ENCODE results near the gene LRRC23. TPM values are rescaled to one million over a fixed set of nuclear protein-coding genes. Genes with fewer than 3 reads are reported as not detected.

LRRC23 gene
- total and polyA plus RNA-seq, 2 of the 4 experiments (the other 2 are of a cell fraction), result 11.1 to 11.4 TPM

GRCh38 chr12:6932766-6933165, 28.1 kb downstream of the LRRC23 start:
- peaks cover 62% of the 10 kb centered on the region for H4K20me1 ChIP-seq (ENCODE audit: insufficient read depth, low read length)
- H2AK9ac ChIP-seq (replicated peaks; ENCODE audit: low read depth, low read length, poor library complexity), result no peak overlapping the region
- ChIA-PET POLR2A (ENCODE audit: unreplicated experiment) (no interaction called here), CTCF (no interaction called here)
- no TSS peak for BruUV-seq (replicated peaks)
- H3K56ac ChIP-seq (ENCODE audit: extremely low read depth, insufficient read depth, low read length), result no peak overlapping the region
- no peak overlapping the region for H2BK120ac ChIP-seq (ENCODE audit: low read depth, low read length)
- peaks cover 14% of the 10 kb centered on the region for H3K4me1 ChIP-seq (ENCODE audit: control insufficient read depth, insufficient read depth, low read length)
- no peak for DNase-seq
- dilution Hi-C loops (cut with HindIII; ENCODE audit: low sequenced_read_pairs, unreplicated experiment) (no loop called here), in situ Hi-C loops (cut with MboI; ENCODE audit: low sequenced_read_pairs) (no loop called here), intact Hi-C loops (cut with micrococcal nuclease) (no loop called here)
- H3K27me3 ChIP-seq (ENCODE audit: control insufficient read depth, insufficient read depth, low read length), result no peaks in the 10 kb centered on the region
- H3K18ac ChIP-seq (ENCODE audit: low read depth, low read length), result no peak overlapping the region
- no peak overlapping the region for H2BK20ac ChIP-seq (ENCODE audit: low read depth, low read length)
- WGBS, 2 experiments (ENCODE audit: extremely low coverage in 2 of 2, insufficient read length in 1 of 2), result no CpG with 5 or more reads among the region's 1 CpG
- no peak overlapping the region for H3K4me2 ChIP-seq (ENCODE audit: low read depth, low read length)
- H3K14ac ChIP-seq (replicated peaks; ENCODE audit: low read depth, low read length), result no peak overlapping the region
- peaks cover 4 to 59% of the 10 kb centered on the region in 2 experiments; a peak in 3 of 4 replicates for H3K79me1 ChIP-seq (ENCODE audit: low read depth in 1 of 2, low read length in 2 of 2)
- H3K9me1 ChIP-seq (ENCODE audit: insufficient read depth, low read length), result peaks cover 9% of the 10 kb centered on the region
- H4K8ac ChIP-seq (ENCODE audit: low read depth in 2 of 2, low read length in 2 of 2), result no peak overlapping the region
- no peak overlapping the region for H3K4ac ChIP-seq (ENCODE audit: low read depth, low read length)
- peak overlapping the region; percentile 48; the same call in 1 of the 2 replicates for H3K23ac ChIP-seq (ENCODE audit: low read depth, low read length)
- no peak overlapping the region for H2BK15ac ChIP-seq (ENCODE audit: low read depth, low read length)
- no peak overlapping the region for H3K4me3 ChIP-seq (ENCODE audit: insufficient read depth, low read depth, low read length)
- H3K9me3 ChIP-seq (ENCODE audit: control insufficient read depth, insufficient read depth, low read length), result no peaks in the 10 kb centered on the region
- no peak overlapping the region for H3K27ac ChIP-seq (ENCODE audit: insufficient read depth, low read length)
- no peak overlapping the region for H3K9ac ChIP-seq (ENCODE audit: low read depth, low read length)
- H3K36me3 ChIP-seq (ENCODE audit: control insufficient read depth, insufficient read depth, low read length), result peaks cover 39% of the 10 kb centered on the region
- H2AFZ ChIP-seq (replicated peaks; ENCODE audit: low read length, poor library complexity), result no peak overlapping the region
- H2AK5ac ChIP-seq (ENCODE audit: low read depth, low read length), result no peak overlapping the region
- no peak for ATAC-seq (ENCODE audit: low read depth)
- TF ChIP-seq POLR2A (IDR thresholded peaks at IDR 0.05; ENCODE audit: low read depth, low read length), result no peak
- no peak for TF ChIP-seq FOS (IDR thresholded peaks at IDR 0.05; ENCODE audit: low read depth, low read length)
- no peak for TF ChIP-seq MAZ (IDR thresholded peaks at IDR 0.05; ENCODE audit: borderline replicate concordance, low read depth, low read length)
- no peak for TF ChIP-seq SMC3 (IDR thresholded peaks at IDR 0.05; ENCODE audit: low read depth, low read length)
- TF ChIP-seq CEBPB (IDR thresholded peaks at IDR 0.05; ENCODE audit: low read depth, low read length), result no peak
- no peak overlapping the region for H4K91ac ChIP-seq (ENCODE audit: insufficient read depth, low read depth, low read length)
- no peak overlapping the region for H4K5ac ChIP-seq (ENCODE audit: low read depth, low read length)
- H2BK5ac ChIP-seq (ENCODE audit: low read depth, low read length, poor library complexity, severe bottlenecking), result no peak overlapping the region
